Hypothalamus (tissue), 51 donors: Measurements from ENCODE around the gene CADM2.

Experiments
- DNase-seq, 51 donors: peaks; one replicate each; lab custom pipeline; 2025; lab: John Stamatoyannopoulos, UW

The CADM2 gene

GRCh38 chr3:86056962-86057361 lies 1098.2 kb downstream of the CADM2 start:
- no peak for DNase-seq

DNA sequence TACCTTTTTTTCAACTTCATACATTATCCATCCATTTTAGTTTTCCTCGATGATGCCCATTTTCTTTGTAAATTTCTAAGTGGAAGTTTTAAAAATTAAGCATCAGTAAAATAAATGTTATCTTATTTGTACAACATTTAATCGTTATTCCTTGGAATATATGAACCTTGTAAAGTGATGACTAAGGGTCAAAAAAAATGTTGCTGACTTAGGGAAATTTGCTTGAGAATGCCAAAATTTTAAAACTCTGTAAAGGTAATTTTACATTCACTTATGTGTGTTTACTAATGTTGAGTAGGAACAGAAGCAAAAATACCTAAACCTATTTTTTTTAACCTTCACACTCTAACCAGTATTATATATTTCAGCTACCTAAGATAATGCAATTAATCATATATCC lies 1115.0 kb downstream of the CADM2 start:
- no peak for DNase-seq

DNA sequence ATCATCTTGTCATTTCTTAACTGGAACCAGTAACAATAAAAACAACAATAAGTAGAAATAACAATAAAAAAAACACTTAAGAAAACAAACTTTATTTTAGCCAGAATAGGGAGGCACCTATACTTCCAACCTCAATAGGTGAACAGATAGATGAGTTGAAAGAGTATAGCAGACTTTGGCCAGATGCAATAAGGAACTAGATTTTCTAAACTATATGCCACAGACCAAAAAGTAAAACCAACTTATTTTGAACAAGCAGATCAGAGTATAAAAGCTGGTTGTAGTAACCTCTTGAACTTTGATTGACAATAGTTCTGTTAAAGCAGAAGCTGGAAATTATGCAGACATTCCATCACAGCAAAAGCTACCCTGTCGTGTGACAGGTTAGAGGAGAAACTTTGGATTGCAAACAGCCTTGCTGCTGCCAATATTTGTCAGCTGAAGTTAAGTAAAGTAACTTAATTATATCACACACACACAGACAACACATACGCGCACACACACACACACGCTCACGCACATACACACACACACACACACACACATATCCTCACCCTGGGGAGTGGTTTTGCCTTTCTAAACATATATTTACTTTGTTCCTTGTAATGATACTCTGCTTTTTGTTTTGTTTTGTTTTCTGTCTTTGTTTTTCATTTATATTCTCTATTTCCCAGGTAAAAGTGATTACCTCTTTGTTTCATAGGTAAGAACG lies 1128.5 kb downstream of the CADM2 start:
- DNase-seq, result no peak

DNA sequence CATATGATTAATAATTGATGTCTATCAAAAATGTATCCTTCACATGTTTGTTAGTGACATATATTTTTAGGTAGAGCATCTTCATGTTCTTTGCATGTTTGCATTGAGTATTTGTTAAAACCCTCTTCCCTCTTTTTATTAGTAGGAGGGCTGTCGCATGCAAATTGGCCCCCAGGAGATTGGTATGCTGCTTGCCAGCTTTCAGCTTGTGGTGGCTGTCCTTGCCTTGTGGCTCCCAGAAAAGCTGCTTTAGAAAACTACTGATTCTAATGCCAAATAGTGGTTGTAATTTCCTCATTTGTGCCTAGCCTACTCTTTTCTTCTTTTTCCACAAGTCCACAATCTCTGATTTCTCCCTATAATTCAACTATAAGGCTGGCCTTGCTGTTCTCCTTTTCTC lies 1145.4 kb downstream of the CADM2 start:
- DNase-seq, result no peak

DNA sequence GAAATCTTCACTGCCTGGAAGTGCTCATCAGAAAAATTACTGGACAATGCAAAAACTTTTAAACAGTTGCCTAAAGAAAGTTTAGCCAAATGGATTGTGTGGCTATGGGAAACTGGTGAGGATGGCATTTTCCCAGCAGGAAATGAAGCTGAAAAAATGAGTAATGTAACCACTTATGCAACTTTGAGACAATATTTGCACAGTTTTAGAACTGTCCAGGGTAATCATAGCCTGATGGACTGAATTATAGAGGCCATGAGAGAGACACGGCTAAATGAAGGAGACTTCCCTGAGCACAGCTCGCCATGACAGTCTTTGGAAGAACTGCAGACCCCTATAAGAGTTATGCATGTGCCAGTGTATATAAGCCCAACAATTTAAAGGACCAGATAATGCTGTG lies 1150.6 kb downstream of the CADM2 start:
- DNase-seq, result no peak
